CD8-positive, alpha-beta memory T cell (primary cell): Measurements from ENCODE around the gene ARAF. TPM values are rescaled to one million over a fixed set of nuclear protein-coding genes. Genes with fewer than 3 reads are reported as not detected.

Experiments
- CTCF ChIA-PET: fragments of 350-600 bp; sonication (Branson Sonifier 250); formaldehyde crosslinking; loops from one replicate; lab custom pipeline; 2021; ENCODE audit warnings: antibody characterized with exemption; lab: Charles Lee
- POLR2A ChIA-PET: fragments of 350-600 bp; sonication (Branson Sonifier 250); formaldehyde crosslinking; loops from one replicate; lab custom pipeline; 2021; ENCODE audit warnings: antibody characterized with exemption; lab: Charles Lee
- DNase-seq, 5 donors: peaks; one replicate each; pipeline versions ENCODE4 v3.0.0 to v3.0.0-alpha.2; 2020 to 2022; ENCODE audit warnings: mixed read lengths in 1 of 5
- H3K27ac ChIP-seq: one replicate; pipeline ENCODE4 v1.7.0; 2013; ENCODE audit warnings: low read depth, mild to moderate bottlenecking, low read length, moderate library complexity
- H3K27me3 ChIP-seq: 2 replicates; pipeline ENCODE4 v1.7.0; 2013; ENCODE audit warnings: low read length, mild to moderate bottlenecking; ENCODE audit not compliant: insufficient read depth, poor library complexity, severe bottlenecking
- H3K36me3 ChIP-seq: 2 replicates; pipeline ENCODE4 v1.7.0; 2013; ENCODE audit warnings: mild to moderate bottlenecking, low read length, moderate library complexity; ENCODE audit not compliant: insufficient read depth
- H3K4me1 ChIP-seq: 2 replicates; pipeline ENCODE4 v1.7.0; 2013; ENCODE audit warnings: mild to moderate bottlenecking, low read length, moderate library complexity; ENCODE audit not compliant: insufficient read depth
- H3K4me3 ChIP-seq: 2 replicates; pipeline ENCODE4 v1.7.0; 2013; ENCODE audit warnings: mild to moderate bottlenecking, low read length
- H3K9me3 ChIP-seq: 2 replicates; pipeline ENCODE4 v1.7.0; 2013; ENCODE audit warnings: mild to moderate bottlenecking, low read length
- H3K27ac Mint-ChIP-seq, 8 donors: one replicate each; pipeline ENCODE4 v1.8.0; 2020 to 2021; ENCODE audit warnings: mixed read lengths in 8 of 8, mild to moderate bottlenecking in 6 of 8, inconsistent platforms in 3 of 8, moderate library complexity in 3 of 8
- H3K27me3 Mint-ChIP-seq, 2 donors: one replicate each; pipeline ENCODE4 v1.8.0; 2020 to 2021; ENCODE audit warnings: mixed read lengths in 2 of 2, mild to moderate bottlenecking in 1 of 2, moderate library complexity in 1 of 2
- H3K36me3 Mint-ChIP-seq, 3 donors: one replicate each; pipeline ENCODE4 v1.8.0; 2020 to 2021; ENCODE audit warnings: mixed read lengths in 3 of 3, inconsistent platforms in 1 of 3, mild to moderate bottlenecking in 1 of 3
- H3K4me1 Mint-ChIP-seq, 3 donors: one replicate each; pipeline ENCODE4 v1.8.0; 2020 to 2021; ENCODE audit warnings: mixed read lengths in 3 of 3, inconsistent platforms in 1 of 3, mild to moderate bottlenecking in 1 of 3
- H3K4me3 Mint-ChIP-seq, 7 donors: one replicate each; pipeline ENCODE4 v1.8.0; 2020 to 2021; ENCODE audit warnings: mixed read lengths in 7 of 7, mild to moderate bottlenecking in 6 of 7, moderate library complexity in 4 of 7, inconsistent platforms in 2 of 7
- H3K9me3 Mint-ChIP-seq, 5 donors: one replicate each; pipeline ENCODE4 v1.8.0; 2020 to 2022; ENCODE audit warnings: mixed read lengths in 5 of 5, mild to moderate bottlenecking in 3 of 5, moderate library complexity in 2 of 5, inconsistent platforms in 1 of 5
- polyA plus RNA-seq: library from polyadenylated mRNA; unstranded; fragments of 300-500 nt; fragmentation: Illumina TruSeq; gene quantifications from one replicate; pipeline ENCODE4 v1.2.3, GENCODE V29; 2021
- total RNA-seq, 2 experiments: library from RNA; stranded (reverse); gene quantifications; one replicate each; pipeline ENCODE4 v1.2.3, GENCODE V29; 2021

Gene ARAF
- total and polyA plus RNA-seq, 3 experiments from 2014 or later, result 85.0 to 99.4 (median 88.6) TPM

DNA sequence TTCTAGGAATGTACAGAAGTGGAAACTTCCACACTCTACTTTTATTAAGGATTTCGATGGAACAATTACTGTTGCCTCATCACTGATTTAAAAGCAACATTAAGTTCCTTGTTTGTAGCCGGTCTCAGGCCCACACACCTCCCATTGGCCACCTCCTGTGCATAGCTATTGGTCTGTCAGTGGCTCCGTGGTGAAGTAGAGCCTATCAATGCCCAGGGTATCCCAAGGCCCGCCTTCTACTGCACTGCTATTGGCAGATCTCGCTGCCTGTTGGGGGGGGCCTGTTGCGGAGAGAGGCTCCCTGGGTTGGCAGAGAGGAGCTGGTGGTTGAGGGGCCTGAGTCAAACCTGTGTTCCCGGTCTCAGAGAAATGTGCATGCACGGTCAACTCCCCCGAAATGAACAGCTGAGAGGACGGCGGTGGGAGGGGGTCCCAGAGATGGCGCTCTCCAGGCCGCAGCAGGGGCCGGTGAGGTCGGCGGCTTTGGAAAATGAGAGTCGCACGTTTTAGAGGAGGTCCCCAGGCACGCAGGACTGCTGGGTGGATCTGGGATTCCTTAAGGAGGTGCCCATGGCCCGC, 4.9 kb upstream of the ARAF start:
- peak overlapping the region; percentile 83 to 98 (median 94) for H3K27ac Mint-ChIP-seq
- POLR2A ChIA-PET, result interaction anchor here (0.6 to 1.2 kb wide), 4 partner anchors 40 to 465 kb away, joined by 3 to 4 read pairs (median 4); no protein-coding TSS in a partner anchor
- peak overlapping the region; percentile 87 to 96 (median 91) for H3K4me3 Mint-ChIP-seq

DNA sequence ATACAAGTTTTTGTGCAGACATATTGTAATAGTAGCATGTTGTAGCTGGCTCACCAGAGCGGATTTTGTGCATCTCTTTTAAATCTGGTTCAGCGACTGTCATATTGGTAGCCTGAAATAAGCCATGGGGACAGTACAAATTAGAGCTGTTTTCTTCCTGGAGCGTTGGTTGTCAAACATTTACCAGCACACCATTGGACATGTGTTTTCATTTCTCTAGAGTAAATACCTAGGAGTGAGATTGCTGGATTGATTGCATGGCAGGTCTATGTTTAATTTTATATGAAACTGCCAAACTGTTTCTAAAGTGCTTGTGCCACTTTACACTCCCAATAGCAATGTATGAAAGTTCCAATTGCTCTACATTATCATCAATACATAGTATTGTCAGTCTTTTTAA, 2.6 kb upstream of the ARAF start:
- Mint-ChIP-seq H3K27ac (peak overlapping the region in 1 of 8 donors; percentile 47), H3K9me3 (no peaks in the 10 kb centered on the region), H3K4me1 (peaks cover 26 to 44% (median 37%) of the 10 kb centered on the region in 3 donors), H3K27me3 (peaks cover 0 to 4% of the 10 kb centered on the region in 2 donors), H3K4me3 (peak overlapping the region in 2 of 7 donors; percentile 61 to 77), H3K36me3 (peaks cover 0 to 20% (median 0%) of the 10 kb centered on the region in 3 donors)
- H3K36me3 ChIP-seq, result no peaks in the 10 kb centered on the region
- DNase-seq, result no peak
- CTCF ChIA-PET, result no interaction called here
- no peak overlapping the region for H3K27ac ChIP-seq
- no peaks in the 10 kb centered on the region for H3K27me3 ChIP-seq
- H3K4me1 ChIP-seq, result peaks cover 25% of the 10 kb centered on the region
- no peaks in the 10 kb centered on the region for H3K9me3 ChIP-seq
- POLR2A ChIA-PET, result no interaction called here
- H3K4me3 ChIP-seq, result no peak overlapping the region

More for the DNA sequence above, 4.9 kb upstream of the ARAF start:
- H3K4me3 ChIP-seq, result peak overlapping the region; percentile 58
- H3K4me1 ChIP-seq, result peaks cover 8% of the 10 kb centered on the region
- DNase-seq, result peak; percentile 66 to 90 (median 78)
- Mint-ChIP-seq H3K27me3 (peaks cover 0 to 3% of the 10 kb centered on the region in 2 donors), H3K4me1 (peaks cover 19 to 28% (median 25%) of the 10 kb centered on the region in 3 donors), H3K9me3 (no peaks in the 10 kb centered on the region), H3K36me3 (peaks cover 0 to 9% (median 0%) of the 10 kb centered on the region in 3 donors)
- H3K36me3 ChIP-seq, result no peaks in the 10 kb centered on the region
- CTCF ChIA-PET, result interaction anchor here (1.0 to 1.2 kb wide), 2 partner anchors 12 to 33 kb away, joined by 3 to 4 read pairs; no protein-coding TSS in a partner anchor
- no peaks in the 10 kb centered on the region for H3K27me3 ChIP-seq
- H3K9me3 ChIP-seq, result no peaks in the 10 kb centered on the region
- H3K27ac ChIP-seq, result peak overlapping the region; percentile 24

DNA sequence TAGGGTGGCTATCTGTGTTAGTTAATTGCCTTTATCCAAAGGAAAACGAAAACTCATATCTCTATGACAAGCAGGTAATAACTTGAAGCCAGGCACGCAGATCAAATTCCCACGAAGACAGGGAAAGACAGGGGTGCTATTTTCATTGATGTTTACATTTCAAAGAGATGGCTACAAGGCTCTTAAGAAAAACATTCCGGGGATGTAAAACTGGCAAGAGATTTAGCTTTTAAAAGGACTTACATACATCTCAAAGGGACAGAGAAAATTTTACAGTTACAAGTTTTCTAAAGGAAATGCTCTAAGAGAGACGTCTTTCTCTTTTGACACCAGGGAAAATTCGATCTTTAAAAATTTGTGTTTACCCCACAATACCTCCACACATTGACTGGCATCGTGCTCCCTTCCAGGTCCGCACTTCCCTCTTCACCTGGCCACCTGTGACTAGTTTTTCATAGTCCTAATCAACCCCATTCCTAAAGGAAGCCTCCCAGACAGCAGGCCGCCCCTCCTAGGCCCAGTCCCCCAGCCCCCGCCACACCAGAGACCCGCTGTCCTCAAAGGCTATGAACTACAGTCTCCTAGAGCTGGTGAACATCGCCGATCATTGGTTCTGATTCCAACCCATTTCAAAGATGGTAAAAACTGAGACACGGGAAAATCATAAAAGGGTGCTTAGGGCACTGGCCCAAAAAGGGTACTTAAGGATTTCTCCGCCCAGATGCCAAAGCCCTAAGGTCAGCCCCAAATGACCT, 649 bp upstream of the ARAF start:
- Histone ChIP-seq H3K4me1 (peaks cover 37% of the 10 kb centered on the region), H3K9me3 (no peaks in the 10 kb centered on the region), H3K4me3 (peak overlapping the region; percentile 90), H3K36me3 (peaks cover 12% of the 10 kb centered on the region), H3K27ac (peak overlapping the region; percentile 94), H3K27me3 (no peaks in the 10 kb centered on the region)
- peaks cover 35 to 59% (median 49%) of the 10 kb centered on the region in 3 donors for H3K4me1 Mint-ChIP-seq
- CTCF ChIA-PET, result interaction anchor here (1.0 kb wide), 1 partner anchor 276 kb away, joined by 3 read pairs; no protein-coding TSS in a partner anchor
- peaks cover 0 to 37% (median 0%) of the 10 kb centered on the region in 3 donors for H3K36me3 Mint-ChIP-seq
- no peaks in the 10 kb centered on the region for H3K9me3 Mint-ChIP-seq
- H3K27me3 Mint-ChIP-seq, result peaks cover 0 to 2% of the 10 kb centered on the region in 2 donors
- POLR2A ChIA-PET, result interaction anchor here (1.1 kb wide), 1 partner anchor 90 kb away, joined by 3 read pairs; the partner anchor contains the start of gene ELK1
- DNase-seq, result no peak
- peak overlapping the region; percentile 85 to 100 (median 99) for H3K27ac Mint-ChIP-seq
- H3K4me3 Mint-ChIP-seq, result peak overlapping the region; percentile 89 to 96 (median 94)

DNA sequence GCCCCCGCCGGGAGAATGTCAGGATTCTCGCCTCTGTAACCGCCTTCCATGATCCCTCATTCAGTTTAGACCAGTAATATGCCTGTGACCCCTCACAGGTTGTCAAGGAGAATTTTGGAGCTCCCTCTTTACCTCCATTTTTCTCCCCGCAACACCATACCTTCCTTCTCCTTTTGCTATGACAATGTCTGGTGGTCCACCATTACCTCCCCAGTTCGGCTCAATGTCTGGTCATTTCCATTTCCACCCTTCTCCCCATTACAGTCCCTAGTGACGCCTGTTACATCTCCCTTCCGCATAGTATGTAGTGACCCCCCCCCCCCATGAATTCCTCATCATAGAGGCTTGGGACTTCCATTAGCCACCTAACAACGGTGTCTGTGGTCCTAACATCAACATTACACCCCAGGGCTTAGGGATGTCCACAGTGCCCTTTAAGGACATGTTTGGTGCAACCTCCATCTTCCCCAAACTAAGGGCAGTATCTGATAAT, 700 bp downstream of the ARAF start:
- peaks cover 15% of the 10 kb centered on the region for H3K36me3 ChIP-seq
- no peak for DNase-seq

DNA sequence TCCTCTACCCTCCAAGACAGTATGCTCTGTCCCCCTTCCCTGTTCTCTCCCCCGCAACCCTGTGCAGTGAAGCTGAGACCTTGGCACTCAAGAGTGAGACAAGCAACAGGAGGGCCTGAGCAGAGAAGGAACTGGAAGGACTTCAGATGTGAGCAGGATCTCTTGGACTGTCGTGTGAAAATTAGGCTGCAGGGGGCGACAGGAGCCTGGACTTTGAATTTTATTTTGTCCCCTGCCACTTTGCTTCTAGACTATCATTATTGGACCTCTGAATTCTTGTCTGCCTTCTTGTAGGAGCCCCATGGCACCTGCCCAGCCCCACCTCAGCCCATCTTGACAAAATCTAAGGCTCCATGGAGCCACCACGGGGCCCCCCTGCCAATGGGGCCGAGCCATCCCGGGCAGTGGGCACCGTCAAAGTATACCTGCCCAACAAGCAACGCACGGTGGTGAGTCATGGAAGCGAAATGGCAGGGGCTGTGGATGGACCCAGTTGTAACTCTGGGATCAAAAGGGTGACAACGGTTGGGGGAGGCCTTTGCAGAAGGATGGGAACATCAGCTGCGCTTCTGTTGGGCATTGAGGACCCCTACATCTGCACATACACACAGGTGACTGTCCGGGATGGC, 1.7 kb downstream of the ARAF start:
- Histone ChIP-seq H3K4me1 (peaks cover 33% of the 10 kb centered on the region), H3K27me3 (no peaks in the 10 kb centered on the region), H3K36me3 (peaks cover 25% of the 10 kb centered on the region), H3K9me3 (no peaks in the 10 kb centered on the region), H3K27ac (no peak overlapping the region), H3K4me3 (no peak overlapping the region)
- Mint-ChIP-seq H3K27ac (peak overlapping the region in 4 of 8 donors; percentile 65 to 83 (median 72)), H3K36me3 (peaks cover 0 to 53% (median 2%) of the 10 kb centered on the region in 3 donors), H3K27me3 (peaks cover 0 to 3% of the 10 kb centered on the region in 2 donors), H3K4me3 (peak overlapping the region; percentile 66 to 96 (median 86)), H3K9me3 (no peaks in the 10 kb centered on the region), H3K4me1 (peaks cover 30 to 54% (median 36%) of the 10 kb centered on the region in 3 donors)
- POLR2A ChIA-PET, result no interaction called here
- no peak for DNase-seq
- CTCF ChIA-PET, result no interaction called here

More for the DNA sequence above, 700 bp downstream of the ARAF start:
- ChIA-PET POLR2A (no interaction called here), CTCF (no interaction called here)
- Mint-ChIP-seq H3K27me3 (peaks cover 0 to 3% of the 10 kb centered on the region in 2 donors), H3K4me3 (peak overlapping the region; percentile 89 to 96 (median 94)), H3K9me3 (no peaks in the 10 kb centered on the region), H3K36me3 (peaks cover 0 to 42% (median 2%) of the 10 kb centered on the region in 3 donors), H3K4me1 (peaks cover 28 to 51% (median 39%) of the 10 kb centered on the region in 3 donors), H3K27ac (peak overlapping the region; percentile 91 to 100 (median 99))
- Histone ChIP-seq H3K9me3 (no peaks in the 10 kb centered on the region), H3K4me1 (peaks cover 33% of the 10 kb centered on the region), H3K4me3 (peak overlapping the region; percentile 90), H3K27me3 (no peaks in the 10 kb centered on the region), H3K27ac (peak overlapping the region; percentile 94)

DNA sequence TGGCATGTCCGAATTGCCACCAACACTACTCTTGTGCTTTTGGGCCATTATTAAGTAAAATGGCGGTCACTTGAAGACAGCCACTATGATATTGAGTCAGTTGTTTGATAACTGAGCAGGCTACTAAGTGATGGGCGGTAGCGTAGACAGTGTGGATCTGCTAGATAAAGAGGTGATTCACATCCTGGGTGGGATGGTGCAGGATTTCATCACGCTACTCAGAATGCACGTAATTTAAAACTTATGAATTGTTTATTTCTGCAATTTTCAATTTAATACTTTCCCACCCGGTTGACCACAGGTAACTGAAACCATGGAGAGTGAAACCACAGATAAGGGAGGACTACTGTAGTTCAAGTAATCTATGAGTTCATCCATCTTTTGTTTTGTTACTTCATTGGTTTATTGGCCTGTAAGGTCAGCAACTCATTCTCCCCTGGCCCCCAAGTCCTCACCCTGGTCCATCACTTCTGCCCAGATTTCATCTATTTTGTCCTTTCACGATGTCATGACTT, 2.9 kb downstream of the ARAF start:
- CTCF ChIA-PET, result no interaction called here
- peak overlapping the region in 4 of 8 donors; percentile 7 to 83 (median 54) for H3K27ac Mint-ChIP-seq
- Histone ChIP-seq H3K4me3 (no peak overlapping the region), H3K27ac (no peak overlapping the region), H3K27me3 (no peaks in the 10 kb centered on the region), H3K36me3 (peaks cover 37% of the 10 kb centered on the region), H3K4me1 (peaks cover 33% of the 10 kb centered on the region), H3K9me3 (no peaks in the 10 kb centered on the region)
- DNase-seq, result no peak
- H3K4me3 Mint-ChIP-seq, result peak overlapping the region in 5 of 7 donors; percentile 0 to 88 (median 32)
- H3K36me3 Mint-ChIP-seq, result peaks cover 0 to 63% (median 2%) of the 10 kb centered on the region in 3 donors
- peaks cover 0 to 3% of the 10 kb centered on the region in 2 donors for H3K27me3 Mint-ChIP-seq
- POLR2A ChIA-PET, result interaction anchor here (0.6 kb wide), 1 partner anchor 19 kb away, joined by 6 read pairs; no protein-coding TSS in a partner anchor
- H3K4me1 Mint-ChIP-seq, result peaks cover 30 to 55% (median 36%) of the 10 kb centered on the region in 3 donors
- H3K9me3 Mint-ChIP-seq, result no peaks in the 10 kb centered on the region

DNA sequence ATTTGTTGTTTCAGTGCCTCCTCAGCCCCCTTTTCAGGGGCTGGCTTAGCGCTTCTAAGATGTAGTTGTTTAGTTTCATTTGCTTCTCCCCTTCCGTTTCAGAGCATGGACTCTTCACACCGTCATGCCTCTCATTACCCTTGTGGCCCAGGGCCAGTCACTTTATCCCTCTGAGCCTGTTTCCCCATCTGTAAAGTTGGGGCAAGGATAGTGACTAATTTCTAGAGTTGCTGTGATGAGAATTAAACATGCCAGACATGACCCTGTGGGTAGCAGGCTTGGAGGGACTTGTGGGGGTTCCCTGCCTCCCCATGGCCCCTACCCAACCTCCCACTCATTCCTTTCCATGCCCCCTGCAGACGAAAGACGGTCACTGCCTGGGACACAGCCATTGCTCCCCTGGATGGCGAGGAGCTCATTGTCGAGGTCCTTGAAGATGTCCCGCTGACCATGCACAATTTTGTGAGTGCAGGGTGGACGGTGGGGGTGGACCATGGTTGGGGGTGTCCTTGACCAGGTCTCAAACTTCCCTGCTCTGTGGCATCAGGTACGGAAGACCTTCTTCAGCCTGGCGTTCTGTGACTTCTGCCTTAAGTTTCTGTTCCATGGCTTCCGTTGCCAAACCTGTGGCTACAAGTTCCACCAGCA, 3.6 kb downstream of the ARAF start:
- H3K27ac ChIP-seq, result no peak overlapping the region
- DNase-seq, result no peak
- Mint-ChIP-seq H3K9me3 (no peaks in the 10 kb centered on the region), H3K4me1 (peaks cover 32 to 55% (median 36%) of the 10 kb centered on the region in 3 donors), H3K27ac (peak overlapping the region in 3 of 8 donors; percentile 7 to 66 (median 43)), H3K36me3 (peaks cover 2 to 70% (median 4%) of the 10 kb centered on the region in 3 donors), H3K27me3 (peaks cover 0 to 3% of the 10 kb centered on the region in 2 donors), H3K4me3 (peak overlapping the region in 6 of 7 donors; percentile 0 to 88 (median 26))
- H3K27me3 ChIP-seq, result no peaks in the 10 kb centered on the region
- CTCF ChIA-PET, result no interaction called here
- H3K4me3 ChIP-seq, result no peak overlapping the region
- peaks cover 42% of the 10 kb centered on the region for H3K36me3 ChIP-seq
- peaks cover 33% of the 10 kb centered on the region for H3K4me1 ChIP-seq
- no peaks in the 10 kb centered on the region for H3K9me3 ChIP-seq
- POLR2A ChIA-PET, result no interaction called here
